GM12878 (cell line): ENCODE results near the gene RFLNA. TPM values are rescaled to one million over a fixed set of nuclear protein-coding genes. Genes with fewer than 3 reads are reported as not detected.

Experiments used
- ATAC-seq: fragments of 200-7000 bp; cut with Tn5 transposase; 3 replicates; pipeline ENCODE4 v1.9.1; 2020; ENCODE audit warnings: mild to moderate bottlenecking, moderate library complexity
- BruUV-seq: library from RNA; stranded (reverse); fragments of 400-500 nt; replicated peaks from 2 replicates; lab custom pipeline; 2021; lab: Mats Ljungman, UMichigan
- CTCF ChIA-PET: fragments of 300-600 bp; sonication (Branson Sonifier 250); formaldehyde crosslinking; extraction: SDS; loops from one replicate; lab custom pipeline; 2021; ENCODE audit warnings: inconsistent platforms; lab: Yijun Ruan, JAX
- POLR2A ChIA-PET: fragments of 350-600 bp; formaldehyde crosslinking; extraction: SDS; loops from one replicate; lab custom pipeline; 2021; ENCODE audit warnings: inconsistent platforms; lab: Charles Lee
- RAD21 ChIA-PET: fragments of 300-600 bp; sonication (Branson Sonifier 250); formaldehyde crosslinking; loops from one replicate; lab custom pipeline; 2023; ENCODE audit warnings: antibody characterized with exemption; ENCODE audit not compliant: unreplicated experiment; lab: Charles Lee
- SMC1A ChIA-PET: fragments of 300-600 bp; sonication (Branson Sonifier 250); formaldehyde crosslinking; loops from one replicate; lab custom pipeline; 2023; ENCODE audit not compliant: unreplicated experiment, uncharacterized antibody; lab: Charles Lee
- DNase-seq: peaks from one replicate; pipeline ENCODE4 v3.0.0-alpha.2; 2011; ENCODE audit warnings: low read depth, low spot score
- FAIRE-seq: peaks from 3 replicates; lab custom pipeline; 2011; peaks lifted over from hg19 to GRCh38; lab: Jason Lieb, UNC
- H2AFZ ChIP-seq: 2 replicates; pipeline ENCODE4 v1.6.0; 2011; ENCODE audit warnings: low read depth, low read length, control low read depth; ENCODE audit not compliant: control insufficient read depth
- H3K27ac ChIP-seq: 2 replicates; pipeline ENCODE4 v1.5.1; 2011; ENCODE audit warnings: control low read depth; ENCODE audit not compliant: control insufficient read depth, insufficient read depth
- H3K27me3 ChIP-seq, 2 experiments: replicated peaks in 1 of 2; 2 replicates each; pipeline versions ENCODE4 v1.6.0 to v1.6.1; 2011; ENCODE audit warnings: low read length in 1 of 2; ENCODE audit not compliant: control insufficient read depth in 2 of 2, insufficient read depth in 2 of 2
- H3K36me3 ChIP-seq, 2 experiments: 2 replicates each; pipeline ENCODE4 v1.5.1; 2011; ENCODE audit warnings: low read length in 1 of 2; ENCODE audit not compliant: control insufficient read depth in 2 of 2, insufficient read depth in 2 of 2
- H3K4me1 ChIP-seq: 2 replicates; pipeline ENCODE4 v1.6.1; 2011; ENCODE audit warnings: mild to moderate bottlenecking, low read length, moderate library complexity, mixed read lengths; ENCODE audit not compliant: control insufficient read depth, insufficient read depth
- H3K4me2 ChIP-seq: 2 replicates; pipeline ENCODE4 v1.6.0; 2011; ENCODE audit warnings: control low read depth; ENCODE audit not compliant: control insufficient read depth, insufficient read depth
- H3K4me3 ChIP-seq: fragments of 200-600 bp; sonication (generic); 2 replicates; pipeline ENCODE4 v1.5.1; 2016
- H3K79me2 ChIP-seq: 2 replicates; pipeline ENCODE4 v1.6.0; 2011; ENCODE audit warnings: low read length; ENCODE audit not compliant: control insufficient read depth, insufficient read depth
- H3K9ac ChIP-seq: 2 replicates; pipeline ENCODE4 v1.8.0; 2011; ENCODE audit warnings: low read length, control low read depth, mixed read lengths; ENCODE audit not compliant: control insufficient read depth, insufficient read depth
- H3K9me3 ChIP-seq: replicated peaks from 3 replicates; pipeline ENCODE4 v1.5.1; 2011; ENCODE audit warnings: mild to moderate bottlenecking, low read length; ENCODE audit not compliant: control insufficient read depth, insufficient read depth
- H4K20me1 ChIP-seq: 2 replicates; pipeline ENCODE4 v1.6.0; 2011; ENCODE audit not compliant: control insufficient read depth, insufficient read depth
- BRCA1 ChIP-seq: IDR thresholded peaks from 2 replicates; pipeline ENCODE4 v1.6.1; 2011; ENCODE audit warnings: low read depth, low read length, improper control_type of control experiment
- CBX3 ChIP-seq: fragments of 200-600 bp; sonication (generic); IDR thresholded peaks from 2 replicates; pipeline ENCODE4 v1.6.1; 2016; ENCODE audit warnings: low read depth, borderline replicate concordance
- CBX5 ChIP-seq: sonication (generic); IDR thresholded peaks from 2 replicates; pipeline ENCODE4 v1.6.1; 2016; ENCODE audit warnings: low read depth, moderate library complexity, mild to moderate bottlenecking, inconsistent platforms
- IKZF1 ChIP-seq: fragments of 450-650 bp; conservative IDR thresholded peaks from 2 replicates; pipeline ENCODE4 v1.6.1; 2017; ENCODE audit warnings: antibody characterized with exemption, mild to moderate bottlenecking
- MEF2A ChIP-seq: IDR thresholded peaks from 2 replicates; pipeline ENCODE4 v1.6.1; 2011; ENCODE audit warnings: low read depth, mild to moderate bottlenecking, low read length, moderate library complexity; ENCODE audit not compliant: insufficient read depth
- MYB ChIP-seq: fragments of 150-350 bp; IDR thresholded peaks from 2 replicates; pipeline ENCODE4 v1.6.1; 2014; ENCODE audit warnings: mild to moderate bottlenecking, low read depth, low read length, borderline replicate concordance
- POLR2AphosphoS5 ChIP-seq: IDR thresholded peaks from 2 replicates; pipeline ENCODE4 v1.6.1; 2011; ENCODE audit warnings: mild to moderate bottlenecking, low read length, inconsistent platforms
- POU2F2 ChIP-seq: IDR thresholded peaks from 3 replicates; pipeline ENCODE4 v1.6.1; 2011; ENCODE audit warnings: low read depth, mild to moderate bottlenecking, low read length, borderline replicate concordance
- SMARCA5 ChIP-seq: fragments of 450-650 bp; IDR thresholded peaks from 2 replicates; pipeline ENCODE4 v1.6.1; 2017; ENCODE audit warnings: mild to moderate bottlenecking
- SMC3 ChIP-seq: IDR thresholded peaks from 2 replicates; pipeline ENCODE4 v1.6.1; 2011; ENCODE audit warnings: low read length, improper control_type of control experiment, borderline replicate concordance
- ZBED1 ChIP-seq: IDR thresholded peaks from 2 replicates; pipeline ENCODE4 v1.6.1; 2016; ENCODE audit warnings: borderline replicate concordance
- WGBS: methylation state at CpG from one replicate; pipeline ENCODE4 v1.1.6; 2016; ENCODE audit warnings: low lambda C conversion rate; ENCODE audit not compliant: insufficient replicate concordance, insufficient coverage; ENCODE audit errors: missing lambda C conversion rate; 5-methylcytosine and 5-hydroxymethylcytosine counted together
- in situ Hi-C: fragments of 300-500 bp; cut with MboI; formaldehyde crosslinking; loops from 9 replicates; pipeline ENCODE4 v1.14.3; 2018; ENCODE audit warnings: mixed read lengths
- intact Hi-C: fragments of 100-400 bp; cut with micrococcal nuclease; formaldehyde crosslinking; loops from one replicate; pipeline ENCODE4 v1.14.2; 2022; ENCODE audit not compliant: unreplicated experiment
- polyA plus RNA-seq, 11 experiments: library from polyadenylated mRNA; depleted of rRNA in 4 of 11; unstranded in 6 of 11; stranded (reverse) in 5 of 11; fragments of >200 nt; fragmentation: Nextera tagmentation in 4 of 11; fragmentation: Illumina TruSeq in 1 of 11; extraction: Ambion mirVana in 4 of 11; extraction: Trizol in 1 of 11; gene quantifications; 1 replicate in 1 of 11; 2 replicates in 10 of 11; pipeline versions ENCODE4 v1.2.1 to v1.2.3, GENCODE V29; 2011 to 2016; ENCODE audit warnings: inconsistent platforms in 2 of 11, missing spikeins in 2 of 11, low read depth in 1 of 11
- total RNA-seq, 4 experiments: library from RNA; depleted of rRNA in 3 of 4; stranded (reverse); fragments of >200 nt in 3 of 4; fragmentation: Illumina TruSeq in 1 of 4; extraction: Trizol in 1 of 4; gene quantifications; 2 replicates each; pipeline versions ENCODE4 v1.2.1 to v1.2.3, GENCODE V29; 2013 to 2021
- TF ChIP-seq, protein P1 (sequence below): IDR thresholded peaks from 2 replicates; pipeline ENCODE4 v1.6.1; 2012; ENCODE audit warnings: low read depth, low read length, improper control_type of control experiment
- TF ChIP-seq, protein P2 (sequence below): fragments of 450-650 bp; IDR thresholded peaks from 2 replicates; pipeline ENCODE4 v1.6.1; 2017; ENCODE audit warnings: mild to moderate bottlenecking
- TF ChIP-seq, protein P3 (sequence below): fragments of 450-650 bp; formaldehyde crosslinking; IDR thresholded peaks from 2 replicates; pipeline ENCODE4 v1.4.0; 2022; ENCODE audit warnings: mild to moderate bottlenecking, moderate library complexity
- TF ChIP-seq, protein P4 (sequence below): fragments of 450-650 bp; IDR thresholded peaks from 2 replicates; pipeline ENCODE4 v1.6.1; 2016; ENCODE audit warnings: mild to moderate bottlenecking

Gene RFLNA
- total and polyA plus RNA-seq, 10 of the 15 experiments (the other 5 are each of a cell fraction or from before 2014, with no cell fraction given), result 0.08 TPM; not detected in 9

DNA sequence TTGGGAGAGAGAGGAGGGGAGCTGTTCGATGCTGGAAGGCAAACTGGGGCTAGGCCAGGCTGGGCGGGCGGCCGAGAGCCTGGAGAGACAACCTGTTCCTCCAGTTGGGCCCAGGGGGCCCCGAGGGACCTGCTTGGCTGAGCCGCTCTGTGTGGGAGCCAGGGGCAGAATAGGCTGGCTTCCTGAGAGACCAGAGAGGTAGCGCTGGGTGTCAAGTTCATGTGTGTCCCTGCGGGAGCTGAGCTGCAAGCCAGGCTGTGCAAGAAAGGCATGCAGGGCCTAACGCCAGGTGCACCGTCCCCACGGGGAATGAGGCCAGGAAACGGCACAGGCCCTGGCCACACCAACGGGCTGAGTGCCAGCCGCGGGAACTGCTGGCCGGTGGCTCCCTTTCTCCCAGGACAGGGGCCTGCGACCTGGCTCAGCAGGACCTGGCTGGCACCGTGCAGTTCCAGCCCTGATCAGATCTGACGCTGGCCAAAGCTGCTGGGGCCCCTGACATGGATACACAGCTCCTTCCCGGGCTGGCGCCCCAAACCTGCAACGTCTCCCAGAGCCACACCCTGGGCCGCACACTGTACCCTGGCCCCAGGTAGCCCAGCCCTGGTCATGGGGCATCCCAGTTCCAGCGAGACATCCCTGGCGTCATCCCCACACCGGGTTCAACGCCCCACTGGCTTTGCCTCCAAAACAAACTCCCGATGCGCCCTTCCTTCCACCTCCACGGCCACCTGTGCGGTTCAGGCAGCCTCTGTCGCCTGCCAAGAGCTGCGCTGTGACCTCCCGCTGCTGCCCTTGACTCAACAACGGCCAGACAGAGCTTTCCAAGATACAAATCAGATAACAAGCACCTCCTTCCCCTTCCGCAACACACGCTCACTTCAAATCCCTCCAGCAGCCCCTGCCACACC, 65.0 kb downstream of the RFLNA start:
- BruUV-seq, result TSS peak; percentile 65
- Histone ChIP-seq H3K27me3 (no peaks in the 10 kb centered on the region), H3K4me1 (no peaks in the 10 kb centered on the region), H4K20me1 (no peaks in the 10 kb centered on the region; the same call in 1 of the 2 replicates), H3K4me3 (no peak overlapping the region), H3K27ac (no peak overlapping the region), H3K79me2 (no peaks in the 10 kb centered on the region), H3K36me3 (peaks cover 21 to 40% of the 10 kb centered on the region in 2 experiments; a peak in 3 of 4 replicates), H3K9me3 (no peaks in the 10 kb centered on the region), H3K9ac (no peak overlapping the region), H3K4me2 (no peak overlapping the region), H2AFZ (no peak overlapping the region)
- in situ Hi-C loops, result loop anchor here (25.0 kb wide), 1 partner anchor 402 kb away; no protein-coding TSS in a partner anchor
- RAD21 ChIA-PET, result no interaction called here
- TF ChIP-seq SMARCA5 (no peak), IKZF1 (no peak), MEF2A (no peak), POLR2AphosphoS5 (no peak), POU2F2 (no peak), CBX3 (no peak), CBX5 (no peak), BRCA1 (no peak), SMC3 (no peak), MYB (no peak), ZBED1 (no peak)
- TF ChIP-seq, protein P1, sequence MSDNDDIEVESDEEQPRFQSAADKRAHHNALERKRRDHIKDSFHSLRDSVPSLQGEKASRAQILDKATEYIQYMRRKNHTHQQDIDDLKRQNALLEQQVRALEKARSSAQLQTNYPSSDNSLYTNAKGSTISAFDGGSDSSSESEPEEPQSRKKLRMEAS, result no peak
- TF ChIP-seq, protein P2, sequence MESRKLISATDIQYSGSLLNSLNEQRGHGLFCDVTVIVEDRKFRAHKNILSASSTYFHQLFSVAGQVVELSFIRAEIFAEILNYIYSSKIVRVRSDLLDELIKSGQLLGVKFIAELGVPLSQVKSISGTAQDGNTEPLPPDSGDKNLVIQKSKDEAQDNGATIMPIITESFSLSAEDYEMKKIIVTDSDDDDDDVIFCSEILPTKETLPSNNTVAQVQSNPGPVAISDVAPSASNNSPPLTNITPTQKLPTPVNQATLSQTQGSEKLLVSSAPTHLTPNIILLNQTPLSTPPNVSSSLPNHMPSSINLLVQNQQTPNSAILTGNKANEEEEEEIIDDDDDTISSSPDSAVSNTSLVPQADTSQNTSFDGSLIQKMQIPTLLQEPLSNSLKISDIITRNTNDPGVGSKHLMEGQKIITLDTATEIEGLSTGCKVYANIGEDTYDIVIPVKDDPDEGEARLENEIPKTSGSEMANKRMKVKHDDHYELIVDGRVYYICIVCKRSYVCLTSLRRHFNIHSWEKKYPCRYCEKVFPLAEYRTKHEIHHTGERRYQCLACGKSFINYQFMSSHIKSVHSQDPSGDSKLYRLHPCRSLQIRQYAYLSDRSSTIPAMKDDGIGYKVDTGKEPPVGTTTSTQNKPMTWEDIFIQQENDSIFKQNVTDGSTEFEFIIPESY, result no peak
- TF ChIP-seq, protein P3, sequence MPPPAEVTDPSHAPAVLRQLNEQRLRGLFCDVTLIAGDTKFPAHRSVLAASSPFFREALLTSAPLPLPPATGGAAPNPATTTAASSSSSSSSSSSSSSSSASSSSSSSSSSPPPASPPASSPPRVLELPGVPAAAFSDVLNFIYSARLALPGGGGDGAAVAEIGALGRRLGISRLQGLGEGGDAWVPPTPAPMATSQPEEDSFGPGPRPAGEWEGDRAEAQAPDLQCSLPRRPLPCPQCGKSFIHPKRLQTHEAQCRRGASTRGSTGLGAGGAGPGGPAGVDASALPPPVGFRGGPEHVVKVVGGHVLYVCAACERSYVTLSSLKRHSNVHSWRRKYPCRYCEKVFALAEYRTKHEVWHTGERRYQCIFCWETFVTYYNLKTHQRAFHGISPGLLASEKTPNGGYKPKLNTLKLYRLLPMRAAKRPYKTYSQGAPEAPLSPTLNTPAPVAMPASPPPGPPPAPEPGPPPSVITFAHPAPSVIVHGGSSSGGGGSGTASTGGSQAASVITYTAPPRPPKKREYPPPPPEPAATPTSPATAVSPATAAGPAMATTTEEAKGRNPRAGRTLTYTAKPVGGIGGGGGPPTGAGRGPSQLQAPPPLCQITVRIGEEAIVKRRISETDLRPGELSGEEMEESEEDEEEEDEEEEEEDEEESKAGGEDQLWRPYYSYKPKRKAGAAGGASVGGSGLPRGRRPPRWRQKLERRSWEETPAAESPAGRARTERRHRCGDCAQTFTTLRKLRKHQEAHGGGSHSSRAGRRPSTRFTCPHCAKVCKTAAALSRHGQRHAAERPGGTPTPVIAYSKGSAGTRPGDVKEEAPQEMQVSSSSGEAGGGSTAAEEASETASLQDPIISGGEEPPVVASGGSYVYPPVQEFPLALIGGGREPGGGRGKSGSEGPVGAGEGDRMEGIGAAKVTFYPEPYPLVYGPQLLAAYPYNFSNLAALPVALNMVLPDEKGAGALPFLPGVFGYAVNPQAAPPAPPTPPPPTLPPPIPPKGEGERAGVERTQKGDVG (CRISPR knock-in tag), result no peak
- TF ChIP-seq, protein P4, sequence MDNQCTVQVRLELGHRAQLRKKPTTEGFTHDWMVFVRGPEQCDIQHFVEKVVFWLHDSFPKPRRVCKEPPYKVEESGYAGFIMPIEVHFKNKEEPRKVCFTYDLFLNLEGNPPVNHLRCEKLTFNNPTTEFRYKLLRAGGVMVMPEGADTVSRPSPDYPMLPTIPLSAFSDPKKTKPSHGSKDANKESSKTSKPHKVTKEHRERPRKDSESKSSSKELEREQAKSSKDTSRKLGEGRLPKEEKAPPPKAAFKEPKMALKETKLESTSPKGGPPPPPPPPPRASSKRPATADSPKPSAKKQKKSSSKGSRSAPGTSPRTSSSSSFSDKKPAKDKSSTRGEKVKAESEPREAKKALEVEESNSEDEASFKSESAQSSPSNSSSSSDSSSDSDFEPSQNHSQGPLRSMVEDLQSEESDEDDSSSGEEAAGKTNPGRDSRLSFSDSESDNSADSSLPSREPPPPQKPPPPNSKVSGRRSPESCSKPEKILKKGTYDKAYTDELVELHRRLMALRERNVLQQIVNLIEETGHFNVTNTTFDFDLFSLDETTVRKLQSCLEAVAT, result no peak
- ATAC-seq (no peak), DNase-seq (no peak), FAIRE-seq (no peak)
- 77% methylated on average over 36 of the region's 37 CpGs for WGBS
- POLR2A ChIA-PET, result interaction anchor here (0.6 kb wide), 1 partner anchor 209 kb away, joined by 3 read pairs; no protein-coding TSS in a partner anchor
- CTCF ChIA-PET, result no interaction called here
- intact Hi-C loops, result no loop called here
- SMC1A ChIA-PET, result interaction anchor here (0.7 kb wide), 1 partner anchor 18 kb away, joined by 3 read pairs; no protein-coding TSS in a partner anchor
